GM10248 (cell line): ENCODE data around the gene HPCA.

Experiments used
- CTCF ChIA-PET: fragments of 300-600 bp; sonication (Branson Sonifier 250); formaldehyde crosslinking; extraction: SDS; loops from one replicate; lab custom pipeline; 2021; ENCODE audit warnings: antibody characterized with exemption; lab: Yijun Ruan, JAX
- POLR2A ChIA-PET: fragments of 350-650 bp; sonication (Branson Sonifier 250); formaldehyde crosslinking; extraction: SDS; loops from one replicate; lab custom pipeline; 2020; ENCODE audit warnings: antibody characterized with exemption; lab: Yijun Ruan, JAX
- DNase-seq: peaks from one replicate; pipeline ENCODE4 v3.0.0; 2012; ENCODE audit errors: extremely low spot score
- CTCF ChIP-seq: IDR thresholded peaks from 2 replicates; pipeline ENCODE4 v1.5.1; 2012; ENCODE audit warnings: mild to moderate bottlenecking, low read depth; ENCODE audit errors: extremely low read depth, missing control alignments, control extremely low read depth

The HPCA gene

DNA sequence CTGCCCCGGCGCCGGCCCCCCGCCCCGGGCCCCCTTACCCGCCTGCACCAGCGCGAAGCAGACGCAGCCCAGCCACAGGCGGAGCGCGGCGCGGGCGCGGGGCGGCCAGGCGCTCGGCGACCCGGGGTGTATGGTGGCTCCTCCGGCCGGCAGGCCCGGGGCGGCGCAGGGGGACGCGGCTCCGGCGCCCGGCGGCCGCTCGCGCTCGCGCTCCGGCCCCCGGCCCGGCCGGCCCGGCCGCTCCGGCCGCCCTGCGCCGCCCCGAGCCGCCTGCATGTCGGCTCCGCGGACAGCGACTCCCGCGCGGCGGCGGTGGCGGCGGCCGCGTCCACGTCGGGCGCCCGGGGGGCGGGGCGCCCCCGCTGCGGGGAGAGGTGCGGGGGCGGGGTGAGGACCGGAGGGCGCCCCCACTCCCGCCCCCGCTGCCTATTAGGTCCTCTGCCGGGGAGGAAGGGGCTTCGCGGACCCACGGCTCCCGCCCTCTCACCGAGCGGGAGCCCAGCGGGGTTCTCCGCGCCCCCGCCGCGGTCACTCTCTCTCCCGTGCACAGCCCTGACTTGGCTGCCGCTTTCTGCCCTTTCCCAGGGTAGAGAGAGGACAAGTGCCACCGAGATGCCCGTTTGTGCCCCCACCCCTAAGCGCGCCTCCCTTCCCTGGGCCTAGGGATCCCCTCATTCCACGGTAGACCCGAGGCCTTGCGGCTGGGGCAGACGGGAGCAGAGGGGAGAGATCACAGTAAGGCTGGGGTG is 15.5 kb upstream of the HPCA start, which contains the start of gene FNDC5:
Gene FNDC5 (minus strand): TSS at position 298 of the 749 bp plus-strand sequence.
- ChIA-PET CTCF (interaction anchor here (0.6 to 7.0 kb wide), 16 partner anchors 8 to 470 kb away, joined by 3 to 51 read pairs (median 6); no protein-coding TSS in a partner anchor), POLR2A (no interaction called here)
- TF ChIP-seq CTCF: no peak
- DNase-seq: no peak

DNA sequence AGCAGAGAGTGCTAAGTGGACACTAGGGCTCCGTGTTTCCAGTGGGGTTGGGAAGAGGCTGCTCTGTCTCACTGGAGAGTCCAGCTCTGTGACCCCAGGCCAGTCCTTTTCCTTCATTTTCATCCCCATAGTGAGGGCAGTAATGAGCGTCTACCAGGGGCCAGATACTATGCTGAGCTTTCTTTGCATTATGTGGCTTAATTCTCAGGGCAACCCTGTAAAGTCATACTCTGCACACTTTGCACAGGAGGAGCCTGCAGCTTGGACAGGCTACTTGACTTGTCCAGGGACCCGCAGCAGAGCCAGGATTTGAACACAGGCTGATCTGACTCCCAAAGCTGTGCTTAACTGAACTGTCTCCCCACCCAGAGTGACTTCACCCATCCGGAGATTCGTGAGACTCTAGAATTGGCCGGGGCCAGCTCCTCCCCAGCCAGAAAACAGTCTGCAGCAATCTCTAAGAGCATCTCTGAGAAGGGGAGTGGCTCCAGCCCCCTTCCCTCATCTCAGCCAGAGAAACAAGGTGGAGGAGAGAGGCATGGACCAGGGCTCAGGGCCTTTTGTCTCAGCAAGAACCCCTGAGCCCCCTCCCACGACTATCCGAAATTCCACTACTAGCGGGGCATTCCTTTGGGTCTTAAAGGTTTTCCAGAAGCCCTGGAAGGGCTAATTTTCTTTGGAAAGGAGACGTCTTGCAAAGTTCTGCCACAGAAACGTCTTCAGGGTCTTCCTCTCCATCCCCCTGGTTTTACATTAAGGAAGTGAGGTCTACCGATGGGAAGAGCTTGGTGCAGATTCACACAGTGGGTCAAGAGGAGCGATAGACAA is 14.7 kb upstream of the HPCA start:
- POLR2A ChIA-PET: no interaction called here
- CTCF ChIA-PET: interaction anchor here (0.6 to 7.0 kb wide), 25 partner anchors 8 to 471 kb away, joined by 3 to 51 read pairs (median 4); no protein-coding TSS in a partner anchor
- TF ChIP-seq CTCF: no peak
- DNase-seq: no peak

GRCh38 chr1:32872192-32872460 is 14.2 kb upstream of the HPCA start:
- TF ChIP-seq CTCF: no peak
- no peak for DNase-seq
- POLR2A ChIA-PET: no interaction called here
- CTCF ChIA-PET: interaction anchor here (0.8 to 7.0 kb wide), 23 partner anchors 9 to 471 kb away, joined by 3 to 51 read pairs (median 5); no protein-coding TSS in a partner anchor

- ChIA-PET POLR2A (no interaction called here), CTCF (interaction anchor here (0.6 to 7.0 kb wide), 20 partner anchors 10 to 473 kb away, joined by 3 to 51 read pairs (median 4); no protein-coding TSS in a partner anchor)
- no peak for DNase-seq
- no peak for TF ChIP-seq CTCF
These were observed 12.8 kb upstream of the HPCA start for GRCh38 chr1:32873484-32873883.

DNA sequence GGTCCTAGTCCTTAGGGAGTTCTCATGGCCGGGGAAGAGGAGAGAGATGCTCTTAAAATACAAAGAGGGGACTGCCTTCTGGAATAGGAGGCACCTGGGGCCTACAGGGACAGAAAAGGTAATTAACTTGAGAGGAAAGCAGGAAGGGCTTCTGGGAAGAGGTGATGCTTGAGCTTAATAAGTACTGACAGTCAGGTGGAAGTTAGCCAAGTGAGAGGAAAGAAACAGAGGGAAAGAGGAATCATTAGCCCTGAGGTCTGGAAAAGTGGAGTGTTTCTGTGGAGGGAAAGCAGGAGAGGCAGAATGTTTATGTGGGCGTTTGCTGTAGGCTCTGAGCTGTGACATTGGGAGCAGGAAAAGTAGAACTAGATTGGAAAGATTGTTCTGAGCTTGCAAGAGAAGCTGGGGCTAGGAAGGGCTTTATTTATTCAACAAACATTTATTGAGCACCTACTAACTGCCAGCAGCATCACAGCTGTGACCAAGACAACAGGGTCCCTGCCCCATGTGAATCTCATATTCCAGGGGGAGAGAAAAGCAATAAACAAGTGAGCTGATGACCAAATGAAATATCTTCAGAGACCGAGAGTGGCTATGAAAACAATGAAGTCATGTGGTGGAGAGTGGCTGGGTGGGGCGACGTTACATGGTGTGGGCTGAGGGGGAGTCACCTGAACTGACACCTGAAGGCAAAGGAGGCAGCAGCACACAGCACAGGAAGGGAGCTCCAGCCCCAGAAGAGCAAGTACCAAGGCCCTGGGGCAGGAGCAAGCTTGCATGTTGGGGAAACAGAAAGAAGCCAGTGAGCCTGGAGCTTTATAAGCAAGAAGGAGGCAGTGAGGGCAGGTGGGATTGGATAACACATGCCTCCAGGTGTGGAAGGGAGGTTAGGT is 11.2 kb upstream of the HPCA start:
- no peak for DNase-seq
- ChIA-PET CTCF (interaction anchor here (1.0 to 7.0 kb wide), 23 partner anchors 9 to 483 kb away, joined by 3 to 55 read pairs (median 7); partner anchors contain the start of genes AZIN2 and HPCA), POLR2A (interaction anchor here (0.7 kb wide), 1 partner anchor 539 kb away, joined by 6 read pairs; no protein-coding TSS in a partner anchor)
- TF ChIP-seq CTCF: no peak
